ENCODE results near the gene RASAL3.

The RASAL3 gene

GRCh38 chr19:15433519-15434069, 30.8 kb downstream of the RASAL3 start:
- H3K4me3 Mint-ChIP-seq, result peak overlapping the region; percentile 92 to 97
- H3K4me1 Mint-ChIP-seq, result peaks cover 37% of the 10 kb centered on the region
- no peaks in the 10 kb centered on the region for H3K9me3 Mint-ChIP-seq
- peak overlapping the region; percentile 84 to 97 for H3K27ac Mint-ChIP-seq
- DNase-seq, result no peak
- no peaks in the 10 kb centered on the region for H3K27me3 Mint-ChIP-seq
- ATAC-seq, result no peak

GRCh38 chr19:15432629-15433518, 31.5 kb downstream of the RASAL3 start:
- ATAC-seq (peak; percentile 90), DNase-seq (peak; percentile 92 to 93)
- no peaks in the 10 kb centered on the region for H3K9me3 Mint-ChIP-seq
- no peaks in the 10 kb centered on the region for H3K27me3 Mint-ChIP-seq
- peak overlapping the region; percentile 92 to 97 for H3K4me3 Mint-ChIP-seq
- peak overlapping the region; percentile 84 to 97 for H3K27ac Mint-ChIP-seq
- peaks cover 37% of the 10 kb centered on the region for H3K4me1 Mint-ChIP-seq

GRCh38 chr19:15432018-15432494, 32.3 kb downstream of the RASAL3 start:
- peaks cover 43% of the 10 kb centered on the region for H3K4me1 Mint-ChIP-seq
- peak in 1 of 2 donors; percentile 42 for DNase-seq
- ATAC-seq, result peak; percentile 31
- no peaks in the 10 kb centered on the region for H3K9me3 Mint-ChIP-seq
- H3K27ac Mint-ChIP-seq, result peak overlapping the region; percentile 98 to 99
- peak overlapping the region; percentile 89 to 94 for H3K4me3 Mint-ChIP-seq
- no peaks in the 10 kb centered on the region for H3K27me3 Mint-ChIP-seq

DNA sequence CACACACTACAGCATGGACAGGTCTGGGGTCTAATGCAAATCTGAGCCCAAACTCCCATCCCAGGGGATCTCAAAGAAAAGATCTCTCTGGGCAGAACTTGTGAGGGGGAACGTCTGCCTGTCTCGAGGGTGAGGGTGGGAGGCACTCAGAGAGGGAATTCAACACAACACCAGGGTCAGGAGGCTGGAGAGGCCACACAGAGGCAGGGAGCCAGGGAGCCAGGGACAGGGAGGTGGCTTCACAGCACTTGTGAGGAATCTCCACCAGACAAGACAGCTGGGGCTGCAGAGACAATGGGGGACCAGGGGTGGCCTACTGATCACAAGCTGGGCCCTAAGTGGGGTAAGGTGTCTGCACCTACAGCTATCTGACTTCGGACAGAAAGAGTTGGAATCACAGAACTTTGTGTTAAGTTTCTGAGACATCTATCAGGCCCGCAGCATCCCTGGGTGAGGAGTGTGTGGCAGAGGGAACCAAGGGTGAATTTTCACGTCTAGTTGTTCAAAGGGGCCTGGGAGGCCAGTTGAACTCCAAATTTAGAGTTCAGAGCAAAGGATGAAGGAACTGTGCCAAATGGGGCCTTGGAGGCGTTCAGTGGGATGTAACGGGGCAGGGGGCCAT, 32.8 kb downstream of the RASAL3 start:
- Mint-ChIP-seq H3K4me1 (peaks cover 47% of the 10 kb centered on the region), H3K27ac (peak overlapping the region; percentile 98 to 99), H3K9me3 (no peaks in the 10 kb centered on the region), H3K4me3 (peak overlapping the region; percentile 89 to 94), H3K27me3 (no peaks in the 10 kb centered on the region)
- ATAC-seq (no peak), DNase-seq (no peak)

DNA sequence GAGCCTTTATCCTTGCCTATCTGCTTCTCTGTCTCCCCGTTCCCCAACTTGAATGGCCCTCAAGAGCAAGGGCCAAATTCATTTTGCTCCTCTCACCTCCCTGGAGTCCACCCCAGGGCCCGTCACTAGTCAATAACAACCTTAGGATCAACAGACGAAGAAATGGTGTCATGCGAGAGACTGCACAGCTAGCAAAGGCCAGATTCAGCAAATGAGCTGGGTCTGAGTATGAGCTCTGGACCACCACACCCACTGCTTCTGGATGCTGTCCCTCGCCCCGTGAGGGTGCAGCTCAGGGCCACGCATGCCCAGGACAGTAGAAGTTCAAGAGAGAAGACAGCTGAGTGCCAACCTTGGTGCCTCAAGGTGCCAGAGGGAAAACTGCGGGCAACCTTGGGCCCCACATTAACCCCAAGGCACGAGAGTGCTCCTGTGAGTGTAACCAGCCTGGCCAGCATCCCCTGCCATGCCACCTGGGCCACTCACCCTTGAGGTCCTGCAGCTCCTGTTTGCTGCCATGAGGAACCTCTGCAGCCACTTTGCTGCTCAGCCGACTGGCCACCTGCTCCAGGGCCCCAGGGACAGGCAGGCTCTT, 33.7 kb downstream of the RASAL3 start:
- H3K9me3 Mint-ChIP-seq, result no peaks in the 10 kb centered on the region
- H3K4me3 Mint-ChIP-seq, result peak overlapping the region; percentile 89 to 94
- DNase-seq, result no peak
- H3K4me1 Mint-ChIP-seq, result peaks cover 46% of the 10 kb centered on the region
- ATAC-seq, result no peak
- H3K27ac Mint-ChIP-seq, result no peak overlapping the region
- no peaks in the 10 kb centered on the region for H3K27me3 Mint-ChIP-seq

DNA sequence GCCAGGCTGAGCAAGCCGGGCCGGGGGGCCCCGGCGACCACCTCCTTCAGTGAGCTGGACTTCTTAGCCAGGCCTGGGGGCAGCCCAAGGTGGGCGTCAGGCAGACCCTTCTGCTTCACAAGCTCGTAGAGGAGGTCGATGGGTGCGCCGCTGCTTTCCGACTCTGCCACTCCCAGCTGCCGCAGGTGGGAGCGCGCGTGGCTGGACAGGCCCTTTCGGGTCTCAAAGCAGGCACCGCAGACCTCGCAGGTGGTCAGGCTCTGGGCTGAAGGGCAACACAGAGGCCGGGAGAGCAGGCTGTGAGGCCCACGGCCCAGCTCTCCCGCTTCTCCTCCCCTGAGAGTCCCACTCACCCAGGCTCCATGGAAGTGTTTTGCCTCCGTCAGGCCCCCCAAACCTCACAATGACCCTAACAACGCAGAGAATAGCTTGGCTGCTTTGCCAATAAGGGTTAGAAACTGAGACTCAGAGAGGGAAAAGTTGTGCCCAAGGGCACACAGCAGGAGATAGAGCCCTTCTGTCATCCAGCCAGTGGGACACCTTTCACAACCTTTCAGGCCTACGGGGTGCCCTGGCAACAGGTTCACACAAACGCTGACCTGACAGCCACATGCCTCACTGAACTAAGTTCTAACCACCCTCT, 34.4 kb downstream of the RASAL3 start:
- Mint-ChIP-seq H3K9me3 (no peaks in the 10 kb centered on the region), H3K27me3 (no peaks in the 10 kb centered on the region), H3K4me1 (peaks cover 46% of the 10 kb centered on the region), H3K4me3 (peak overlapping the region in 1 of 2 donors; percentile 94), H3K27ac (no peak overlapping the region)
- ATAC-seq (no peak), DNase-seq (no peak)

- no peaks in the 10 kb centered on the region for H3K27me3 Mint-ChIP-seq
- H3K4me3 Mint-ChIP-seq, result no peak overlapping the region
- peaks cover 46% of the 10 kb centered on the region for H3K4me1 Mint-ChIP-seq
- DNase-seq, result no peak
- H3K9me3 Mint-ChIP-seq, result no peaks in the 10 kb centered on the region
- H3K27ac Mint-ChIP-seq, result no peak overlapping the region
- ATAC-seq, result no peak
Observed at GRCh38 chr19:15428956-15429824, 35.2 kb downstream of the RASAL3 start.

GRCh38 chr19:15427991-15428471, 36.3 kb downstream of the RASAL3 start:
- peaks cover 0 to 8% of the 10 kb centered on the region in 2 donors for H3K9me3 Mint-ChIP-seq
- no peak overlapping the region for H3K4me3 Mint-ChIP-seq
- H3K4me1 Mint-ChIP-seq, result peaks cover 40% of the 10 kb centered on the region
- DNase-seq (no peak), ATAC-seq (no peak)
- H3K27ac Mint-ChIP-seq, result no peak overlapping the region
- H3K27me3 Mint-ChIP-seq, result no peaks in the 10 kb centered on the region

DNA sequence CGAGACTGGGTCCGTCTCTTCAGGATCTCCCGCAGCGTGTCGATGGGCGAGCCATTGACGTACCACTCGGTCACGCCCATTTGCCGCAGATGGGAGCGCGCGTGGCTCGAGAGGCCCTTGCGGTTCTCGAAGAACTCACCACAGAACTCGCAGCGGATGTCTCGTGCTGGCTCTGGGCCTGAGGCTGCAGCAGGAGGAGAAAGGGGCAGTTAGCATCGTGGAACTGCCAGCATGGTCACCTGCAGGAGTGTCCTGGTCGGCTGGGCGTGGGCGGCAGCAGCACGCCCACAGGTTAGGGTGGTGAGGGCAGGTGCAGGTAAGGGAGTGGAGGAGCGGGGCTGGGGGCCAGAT, 37.0 kb downstream of the RASAL3 start:
- Mint-ChIP-seq H3K4me3 (no peak overlapping the region), H3K9me3 (peaks cover 0 to 12% of the 10 kb centered on the region in 2 donors), H3K4me1 (peaks cover 37% of the 10 kb centered on the region), H3K27ac (peak overlapping the region; percentile 15 to 20), H3K27me3 (no peaks in the 10 kb centered on the region)
- DNase-seq, result no peak
- no peak for ATAC-seq

- Mint-ChIP-seq H3K9me3 (peaks cover 0 to 12% of the 10 kb centered on the region in 2 donors), H3K27ac (peak overlapping the region in 1 of 2 donors; percentile 92), H3K4me3 (no peak overlapping the region), H3K4me1 (peaks cover 34% of the 10 kb centered on the region), H3K27me3 (no peaks in the 10 kb centered on the region)
- DNase-seq, result no peak
- ATAC-seq, result no peak
Observed at GRCh38 chr19:15426485-15427349, 37.6 kb downstream of the RASAL3 start.

GRCh38 chr19:15425321-15425950, 38.9 kb downstream of the RASAL3 start:
- Mint-ChIP-seq H3K4me3 (no peak overlapping the region), H3K27me3 (no peaks in the 10 kb centered on the region), H3K9me3 (peaks cover 0 to 12% of the 10 kb centered on the region in 2 donors), H3K27ac (no peak overlapping the region), H3K4me1 (peaks cover 21% of the 10 kb centered on the region)
- DNase-seq (no peak), ATAC-seq (no peak)

- Mint-ChIP-seq H3K27ac (no peak overlapping the region), H3K4me3 (no peak overlapping the region), H3K4me1 (peaks cover 23% of the 10 kb centered on the region), H3K9me3 (peaks cover 0 to 12% of the 10 kb centered on the region in 2 donors), H3K27me3 (no peaks in the 10 kb centered on the region)
- DNase-seq (no peak), ATAC-seq (no peak)
Observed at GRCh38 chr19:15424692-15425272, 39.6 kb downstream of the RASAL3 start.

- H3K4me3 Mint-ChIP-seq, result no peak overlapping the region
- no peaks in the 10 kb centered on the region for H3K27me3 Mint-ChIP-seq
- DNase-seq (no peak), ATAC-seq (no peak)
- peaks cover 29% of the 10 kb centered on the region for H3K4me1 Mint-ChIP-seq
- H3K9me3 Mint-ChIP-seq, result peaks cover 0 to 12% of the 10 kb centered on the region in 2 donors
- H3K27ac Mint-ChIP-seq, result no peak overlapping the region
Observed at GRCh38 chr19:15424121-15424520, 40.2 kb downstream of the RASAL3 start.

All from stimulated activated naive CD8-positive, alpha-beta T cell treated with anti-CD3 and anti-CD28 coated beads, Interleukin-15, amount 100 ng/mL, for 72 hours (primary cell).